ENCODE data around the gene LIPJ. TPM values are rescaled to one million over a fixed set of nuclear protein-coding genes. Genes with fewer than 3 reads are reported as not detected.

The LIPJ gene
- total and polyA plus RNA-seq, 10 of the 15 experiments (the other 5 are each of a cell fraction or from before 2014, with no cell fraction given): 0.03 to 0.23 (median 0.08) TPM; not detected in 5

- H3K79me2 ChIP-seq (ENCODE audit: control insufficient read depth, insufficient read depth, low read length): no peaks in the 10 kb centered on the region
- ChIA-PET POLR2A (no interaction called here), CTCF (interaction anchor here (1.0 to 1.8 kb wide), 2 partner anchors 10 to 208 kb away, joined by 3 to 10 read pairs; partner anchors contain the start of gene RNLS), SMC1A (ENCODE audit: uncharacterized antibody, unreplicated experiment) (no interaction called here), RAD21 (ENCODE audit: unreplicated experiment) (no interaction called here)
- no TSS peak for BruUV-seq (replicated peaks)
- FAIRE-seq (no peak), DNase-seq (ENCODE audit: low read depth, low spot score) (no peak), ATAC-seq (no peak)
- intact Hi-C loops (cut with micrococcal nuclease; ENCODE audit: unreplicated experiment) (no loop called here), in situ Hi-C loops (cut with MboI) (no loop called here)
- no peak overlapping the region for H2AFZ ChIP-seq (ENCODE audit: control insufficient read depth, low read depth, low read length)
- no peaks in the 10 kb centered on the region for H3K36me3 ChIP-seq (ENCODE audit: control insufficient read depth in 2 of 2, insufficient read depth in 2 of 2, low read length in 1 of 2)
- 77% methylated on average over 2 of the region's 2 CpGs for WGBS (ENCODE audit: insufficient coverage, insufficient replicate concordance, low lambda C conversion rate, missing lambda C conversion rate)
- H3K9me3 ChIP-seq (replicated peaks; ENCODE audit: control insufficient read depth, insufficient read depth, low read length): no peaks in the 10 kb centered on the region
- no peaks in the 10 kb centered on the region for H3K27me3 ChIP-seq (replicated peaks in 1 of 2; ENCODE audit: control insufficient read depth in 2 of 2, insufficient read depth in 2 of 2, low read length in 1 of 2)
- no peaks in the 10 kb centered on the region for H4K20me1 ChIP-seq (ENCODE audit: control insufficient read depth, insufficient read depth)
- no peak overlapping the region for H3K27ac ChIP-seq (ENCODE audit: control insufficient read depth, insufficient read depth)
- H3K4me1 ChIP-seq (ENCODE audit: control insufficient read depth, insufficient read depth, low read length): peaks cover 5% of the 10 kb centered on the region; the same call in 1 of the 2 replicates
- H3K9ac ChIP-seq (ENCODE audit: control insufficient read depth, insufficient read depth, low read length): no peak overlapping the region
- H3K4me3 ChIP-seq: no peak overlapping the region
- no peak overlapping the region for H3K4me2 ChIP-seq (ENCODE audit: control insufficient read depth, insufficient read depth)
- TF ChIP-seq HDAC2 (IDR thresholded peaks at IDR 0.05) (no peak), EZH2 (IDR thresholded peaks at IDR 0.05; ENCODE audit: borderline replicate concordance, control insufficient read depth, low read depth, low read length) (no peak), RB1 (IDR thresholded peaks at IDR 0.05; ENCODE audit: borderline replicate concordance) (no peak), USF2 (IDR thresholded peaks at IDR 0.05; ENCODE audit: borderline replicate concordance, low read depth, low read length) (no peak), BMI1 (IDR thresholded peaks at IDR 0.05; ENCODE audit: borderline replicate concordance) (no peak), CHD1 (IDR thresholded peaks at IDR 0.05; ENCODE audit: low read depth, low read length) (no peak), CBX3 (IDR thresholded peaks at IDR 0.05; ENCODE audit: borderline replicate concordance, low read depth) (no peak), POLR2AphosphoS2 (IDR thresholded peaks at IDR 0.05; ENCODE audit: low read depth, low read length) (no peak), TBL1XR1 (IDR thresholded peaks at IDR 0.05; ENCODE audit: low read depth, low read length) (no peak), NR2F1 (conservative IDR thresholded peaks at IDR 0.05) (no peak), ZNF592 (IDR thresholded peaks at IDR 0.05) (no peak), HCFC1 (IDR thresholded peaks at IDR 0.05; ENCODE audit: low read length) (no peak), NFYA (IDR thresholded peaks at IDR 0.05; ENCODE audit: borderline replicate concordance, low read depth, low read length) (no peak), ELK1 (IDR thresholded peaks at IDR 0.05; ENCODE audit: low read depth, low read length) (no peak), GATAD2B (conservative IDR thresholded peaks at IDR 0.05; ENCODE audit: low read depth) (no peak), PAX8 (IDR thresholded peaks at IDR 0.05) (no peak), ATF7 (IDR thresholded peaks at IDR 0.05; ENCODE audit: low read depth) (no peak), RUNX3 (IDR thresholded peaks at IDR 0.05; ENCODE audit: low read length) (no peak)
Observed at GRCh38 chr10:88592906-88593305, 6.3 kb downstream of the LIPJ start.
